HG03432 (cell line): ENCODE measurements around the gene CD6.

Source experiments
- ATAC-seq: cut with Tn5 transposase; IDR thresholded peaks from one replicate; pipeline ENCODE4 v1.9.1; 2021; ENCODE audit warnings: mild to moderate bottlenecking, moderate library complexity; ENCODE audit not compliant: unreplicated experiment

CD6 gene

GRCh38 chr11:61024938-61025820 is 53.7 kb downstream of the CD6 start:
- no peak for ATAC-seq

GRCh38 chr11:61025821-61026120 is 54.3 kb downstream of the CD6 start:
- no peak for ATAC-seq

DNA sequence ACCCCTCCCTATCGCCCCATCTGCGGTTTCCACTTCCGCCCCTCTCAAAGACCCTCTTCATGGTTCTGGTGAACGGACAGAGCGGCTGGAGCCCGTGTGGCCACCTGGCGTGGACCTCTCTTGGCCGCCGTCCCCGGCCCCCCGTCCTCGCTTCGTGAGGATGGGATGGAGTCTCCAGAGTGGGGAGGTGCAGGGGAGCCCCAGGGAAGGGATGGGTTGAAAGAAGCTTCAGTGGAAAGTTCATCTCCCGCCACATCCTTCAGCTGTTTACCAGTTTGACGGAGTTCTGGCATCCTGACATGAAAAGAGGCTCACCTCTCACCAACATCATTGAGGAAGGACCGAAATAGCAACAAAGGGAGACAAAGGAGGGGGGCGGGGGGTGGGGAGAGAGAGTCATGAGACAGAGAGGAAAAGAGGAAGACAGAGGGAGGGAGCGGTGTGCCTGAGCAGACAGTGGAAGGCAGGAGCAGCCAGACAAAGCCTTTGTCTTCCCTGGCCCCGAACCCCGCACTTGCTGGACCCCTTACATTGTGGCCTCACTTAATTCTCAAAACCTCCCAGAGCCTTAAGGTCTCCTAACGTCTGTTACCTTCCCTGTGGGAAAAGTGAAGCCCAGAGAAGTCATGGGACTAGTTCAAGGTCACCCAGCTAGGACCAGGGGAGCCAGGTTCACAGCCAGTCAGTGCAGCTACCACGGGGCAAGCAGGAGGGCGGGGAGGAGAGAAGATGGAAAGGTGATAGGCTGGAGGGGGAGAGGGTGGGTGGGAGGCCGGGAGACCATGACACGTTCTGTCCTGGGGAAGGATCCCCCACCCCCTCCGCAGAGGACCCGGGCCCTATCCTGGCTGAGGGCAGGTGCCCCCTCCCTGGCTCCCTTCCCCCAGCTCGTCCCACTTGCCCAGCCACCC is 54.9 kb downstream of the CD6 start:
- no peak for ATAC-seq

GRCh38 chr11:61027141-61027840 is 55.8 kb downstream of the CD6 start:
- ATAC-seq = no peak

- ATAC-seq = peak; percentile 91
Observed at GRCh38 chr11:61028135-61028729, 56.8 kb downstream of the CD6 start.

DNA sequence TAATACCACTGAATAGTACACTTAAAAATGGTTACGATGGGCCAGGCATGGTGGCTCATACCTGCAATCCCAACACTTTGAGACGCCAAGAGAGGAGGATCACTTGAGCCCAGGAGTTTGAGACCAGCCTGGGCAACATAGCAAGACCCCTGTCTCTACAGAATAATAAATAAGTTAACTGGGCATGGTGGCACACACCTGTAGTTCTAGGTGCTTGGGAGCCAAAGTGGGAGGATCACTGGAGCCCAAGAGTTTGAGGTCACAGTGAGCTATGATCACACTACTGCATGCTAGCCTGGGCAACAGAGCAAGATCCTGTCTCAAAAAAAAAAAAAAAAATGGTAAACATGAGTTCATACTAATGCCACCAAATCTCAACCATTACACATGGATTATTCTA is 61.3 kb downstream of the CD6 start:
- no peak for ATAC-seq

GRCh38 chr11:61033417-61033816 is 61.9 kb downstream of the CD6 start:
- ATAC-seq = no peak

DNA sequence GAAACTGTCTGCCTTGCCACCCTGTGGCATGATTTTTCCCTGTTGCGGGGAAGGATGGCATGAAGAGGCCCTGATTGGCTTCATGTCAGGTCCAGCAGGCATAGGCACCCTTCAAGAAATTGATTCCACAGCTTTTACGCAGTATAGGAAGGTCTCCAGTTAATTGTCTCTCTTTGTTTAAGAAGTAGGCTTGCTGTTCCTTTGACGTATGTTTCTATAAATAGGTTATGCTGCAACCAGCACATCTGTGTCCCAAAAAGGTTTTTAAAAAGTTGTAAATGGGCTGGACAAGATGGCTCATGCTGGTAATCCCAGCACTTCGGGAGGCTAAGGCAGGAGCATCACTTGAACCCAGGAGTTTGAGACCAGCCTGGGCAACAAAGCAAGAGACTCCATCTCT is 62.6 kb downstream of the CD6 start:
- ATAC-seq = no peak

- ATAC-seq = no peak
Observed at GRCh38 chr11:61034704-61035525, 63.4 kb downstream of the CD6 start.

- ATAC-seq = no peak
Observed at GRCh38 chr11:61035526-61035835, 64.0 kb downstream of the CD6 start.

- no peak for ATAC-seq
Observed at GRCh38 chr11:61037441-61038093, 66.1 kb downstream of the CD6 start.

DNA sequence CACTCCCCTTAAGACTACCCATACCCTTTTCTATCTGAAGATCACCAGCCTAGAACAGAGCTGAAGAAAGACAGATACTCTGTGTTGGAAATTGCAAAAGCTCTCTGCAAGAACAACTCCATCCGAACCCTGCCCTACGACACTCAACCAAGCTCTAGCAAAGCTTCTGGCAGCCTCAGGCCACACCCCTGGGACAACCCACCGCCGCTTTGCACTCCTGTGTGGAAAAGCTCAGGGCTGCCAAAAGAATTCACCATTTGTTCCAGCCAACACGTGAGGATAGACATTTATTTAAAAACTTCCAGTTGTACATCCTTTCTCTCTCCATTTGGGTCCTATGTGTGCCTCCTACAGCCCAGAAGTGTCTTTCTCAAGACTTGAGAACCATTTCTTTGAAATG is 68.4 kb downstream of the CD6 start:
- ATAC-seq = no peak

DNA sequence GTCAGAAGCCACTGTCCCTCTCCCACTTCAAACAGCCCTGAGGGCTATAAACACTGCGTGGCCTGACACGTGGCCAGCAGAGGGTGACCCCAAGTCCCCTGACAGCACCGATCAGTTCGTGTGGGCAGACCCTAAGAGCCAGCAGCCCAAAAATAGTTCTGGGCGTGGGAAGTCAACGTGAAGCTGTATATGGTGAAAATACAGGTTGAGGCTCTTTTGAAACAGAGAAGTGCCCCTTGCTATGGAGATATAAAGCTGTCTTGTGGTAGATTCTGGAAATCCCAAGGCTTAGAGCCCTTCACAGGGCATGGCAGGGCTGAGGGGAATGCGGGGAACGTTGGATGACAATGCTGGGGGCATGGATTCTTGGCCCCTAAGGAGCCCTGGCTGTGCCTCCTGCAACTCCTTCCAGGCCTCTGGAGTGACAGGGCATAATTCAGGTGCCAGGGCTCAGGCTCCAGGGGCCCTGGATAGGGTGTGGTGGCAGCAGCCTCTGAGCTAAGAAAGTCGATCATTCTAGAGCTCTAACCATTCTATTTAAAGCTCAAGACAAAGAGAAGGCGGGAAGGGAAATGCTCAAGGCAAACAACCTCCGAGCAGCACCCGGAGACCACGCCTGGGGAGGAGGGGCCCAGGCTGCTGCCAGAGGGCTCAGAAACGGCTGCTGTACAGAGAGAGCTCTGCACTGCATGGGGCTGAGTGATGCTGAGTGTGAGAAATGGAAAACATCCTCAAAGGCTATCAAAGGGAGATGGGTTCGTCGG is 70.5 kb downstream of the CD6 start:
- peak; percentile 97 for ATAC-seq

DNA sequence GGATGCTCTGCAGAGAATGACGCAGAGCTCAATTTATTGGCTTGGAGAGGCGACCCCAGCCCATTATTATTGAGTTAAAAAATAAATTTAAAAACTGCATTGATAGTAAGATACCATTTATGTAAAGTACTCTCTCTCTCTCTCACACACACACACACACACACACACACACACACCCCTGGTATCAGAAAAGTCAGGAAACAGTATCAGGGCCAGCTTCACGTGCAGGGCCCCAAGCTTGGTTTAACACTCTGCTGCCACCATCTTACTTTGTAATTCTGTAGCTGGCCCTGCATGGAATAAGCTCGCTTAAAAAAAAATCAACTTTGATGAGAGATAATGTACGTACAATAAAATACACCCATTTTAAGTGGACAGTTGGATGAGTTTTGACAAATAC is 71.1 kb downstream of the CD6 start:
- no peak for ATAC-seq

DNA sequence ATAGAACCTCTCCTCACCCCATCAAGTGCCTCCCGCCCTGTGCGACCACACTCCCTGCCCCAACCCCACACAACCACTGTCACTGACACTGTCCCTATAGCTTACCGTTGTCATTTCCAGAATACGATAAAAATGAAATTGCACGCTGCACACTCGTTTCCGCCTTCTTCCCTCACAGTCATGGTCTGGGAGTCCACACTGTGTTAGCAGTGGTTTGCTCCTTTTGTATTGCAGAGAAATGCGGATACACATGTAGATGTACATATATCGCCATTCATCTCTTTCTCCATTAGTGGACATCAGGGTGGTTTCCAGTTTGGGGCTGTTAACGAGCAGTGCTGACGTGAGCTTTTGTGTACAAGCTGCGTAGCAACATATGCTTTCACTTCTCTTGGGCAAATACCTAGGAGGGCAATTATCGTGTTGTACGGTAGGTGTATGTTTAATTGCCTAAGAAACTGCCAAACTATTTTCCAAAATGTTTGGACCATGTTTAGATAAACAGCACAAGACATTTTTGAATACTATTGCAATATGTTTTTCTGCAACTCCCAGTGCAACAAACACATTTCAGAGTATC is 71.6 kb downstream of the CD6 start:
- no peak for ATAC-seq

- ATAC-seq = no peak
Observed at GRCh38 chr11:61045271-61045670, 73.8 kb downstream of the CD6 start.

DNA sequence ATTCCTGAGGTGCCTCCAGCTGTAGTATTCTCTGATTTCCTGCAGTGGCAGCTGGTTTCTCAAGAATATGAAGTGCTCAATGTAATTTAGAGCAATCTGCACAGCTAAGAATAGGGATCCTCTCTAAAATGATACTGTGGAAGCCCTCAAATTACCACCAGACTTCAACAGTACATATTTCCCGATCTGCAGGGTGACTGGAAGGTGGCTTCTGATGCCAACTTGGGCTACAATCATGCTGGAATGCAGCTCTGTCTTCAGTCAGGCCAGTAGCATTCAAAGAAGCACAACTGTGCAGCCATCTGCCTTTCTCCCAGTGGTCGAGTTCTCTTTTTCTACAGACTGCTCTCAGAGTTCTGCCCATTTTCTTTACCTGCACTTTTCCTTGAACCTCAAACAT is 75.4 kb downstream of the CD6 start:
- no peak for ATAC-seq

- ATAC-seq = no peak
Observed at GRCh38 chr11:61048368-61049062, 77.0 kb downstream of the CD6 start.
